BE2C (cell line): ENCODE measurements around the gene GRIA3.

ENCODE experiments used
- DNase-seq: peaks from one replicate; pipeline ENCODE4 v3.0.0-alpha.2; 2020
- H3K27me3 ChIP-seq: fragments of 250-450 bp; sonication (Bioruptor Pico); 2 replicates; pipeline ENCODE4 v1.5.1; 2020; ENCODE audit warnings: mild to moderate bottlenecking
- H3K36me3 ChIP-seq: fragments of 250-450 bp; sonication (Bioruptor Pico); 2 replicates; pipeline ENCODE4 v1.5.1; 2020; ENCODE audit warnings: mild to moderate bottlenecking
- H3K4me1 ChIP-seq: fragments of 250-450 bp; sonication (Bioruptor Pico); 2 replicates; pipeline ENCODE4 v1.5.1; 2020
- H3K4me3 ChIP-seq: 2 replicates; pipeline ENCODE4 v1.5.1; 2011; ENCODE audit warnings: low read depth, low read length
- H3K9me3 ChIP-seq: fragments of 250-450 bp; sonication (Bioruptor Pico); 2 replicates; pipeline ENCODE4 v1.5.1; 2020
- TF ChIP-seq, protein P1 (sequence below): IDR thresholded peaks from 2 replicates; pipeline ENCODE4 v1.5.1; 2012; ENCODE audit warnings: mild to moderate bottlenecking, low read depth, low read length

GRIA3 gene

DNA sequence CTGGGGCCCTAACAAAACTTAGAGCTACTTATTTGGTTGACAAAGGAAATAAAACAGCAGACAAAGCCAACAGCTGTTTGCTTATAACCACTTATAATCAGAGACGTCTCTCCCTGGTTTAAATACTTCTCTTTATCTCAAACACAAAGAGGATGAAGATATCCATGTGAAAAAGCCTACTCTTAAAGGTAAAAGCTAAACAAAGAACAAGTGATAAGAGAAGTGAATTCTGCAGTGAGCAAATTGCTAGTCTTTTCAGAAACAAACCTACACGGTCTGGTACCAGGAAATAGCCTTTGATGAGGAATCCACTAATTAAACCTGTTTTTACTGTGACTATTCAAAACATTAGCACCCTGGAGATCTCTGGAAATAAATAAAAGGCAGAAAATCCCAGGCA, 46.7 kb downstream of the GRIA3 start:
- Histone ChIP-seq H3K4me3 (no peak overlapping the region), H3K4me1 (no peaks in the 10 kb centered on the region), H3K36me3 (no peaks in the 10 kb centered on the region), H3K27me3 (no peaks in the 10 kb centered on the region), H3K9me3 (no peaks in the 10 kb centered on the region)
- TF ChIP-seq, protein P1, sequence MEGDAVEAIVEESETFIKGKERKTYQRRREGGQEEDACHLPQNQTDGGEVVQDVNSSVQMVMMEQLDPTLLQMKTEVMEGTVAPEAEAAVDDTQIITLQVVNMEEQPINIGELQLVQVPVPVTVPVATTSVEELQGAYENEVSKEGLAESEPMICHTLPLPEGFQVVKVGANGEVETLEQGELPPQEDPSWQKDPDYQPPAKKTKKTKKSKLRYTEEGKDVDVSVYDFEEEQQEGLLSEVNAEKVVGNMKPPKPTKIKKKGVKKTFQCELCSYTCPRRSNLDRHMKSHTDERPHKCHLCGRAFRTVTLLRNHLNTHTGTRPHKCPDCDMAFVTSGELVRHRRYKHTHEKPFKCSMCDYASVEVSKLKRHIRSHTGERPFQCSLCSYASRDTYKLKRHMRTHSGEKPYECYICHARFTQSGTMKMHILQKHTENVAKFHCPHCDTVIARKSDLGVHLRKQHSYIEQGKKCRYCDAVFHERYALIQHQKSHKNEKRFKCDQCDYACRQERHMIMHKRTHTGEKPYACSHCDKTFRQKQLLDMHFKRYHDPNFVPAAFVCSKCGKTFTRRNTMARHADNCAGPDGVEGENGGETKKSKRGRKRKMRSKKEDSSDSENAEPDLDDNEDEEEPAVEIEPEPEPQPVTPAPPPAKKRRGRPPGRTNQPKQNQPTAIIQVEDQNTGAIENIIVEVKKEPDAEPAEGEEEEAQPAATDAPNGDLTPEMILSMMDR = no peak
- DNase-seq = no peak

DNA sequence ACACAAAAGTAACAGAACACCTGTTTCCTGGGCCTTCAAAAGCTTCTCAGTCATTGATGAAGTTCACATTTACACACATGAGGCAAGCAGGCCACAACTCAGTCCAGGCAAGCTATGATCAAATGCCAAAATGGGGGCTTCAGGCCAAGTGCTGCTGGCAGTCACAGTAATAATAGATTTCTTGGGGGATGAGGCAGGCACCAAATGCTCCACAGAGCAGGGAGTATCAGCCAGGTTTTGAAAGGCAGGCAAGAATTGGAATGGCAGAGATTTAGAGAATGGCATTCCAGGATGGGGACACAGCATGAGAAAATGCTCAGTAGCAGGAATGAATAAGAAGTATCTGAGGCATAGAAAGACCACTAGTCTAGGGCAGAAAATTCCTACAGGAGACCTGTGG, 52.8 kb downstream of the GRIA3 start:
- DNase-seq = no peak
- Histone ChIP-seq H3K4me3 (no peak overlapping the region), H3K4me1 (no peaks in the 10 kb centered on the region), H3K27me3 (no peaks in the 10 kb centered on the region), H3K36me3 (no peaks in the 10 kb centered on the region), H3K9me3 (no peaks in the 10 kb centered on the region)
- TF ChIP-seq, protein P1 = no peak

DNA sequence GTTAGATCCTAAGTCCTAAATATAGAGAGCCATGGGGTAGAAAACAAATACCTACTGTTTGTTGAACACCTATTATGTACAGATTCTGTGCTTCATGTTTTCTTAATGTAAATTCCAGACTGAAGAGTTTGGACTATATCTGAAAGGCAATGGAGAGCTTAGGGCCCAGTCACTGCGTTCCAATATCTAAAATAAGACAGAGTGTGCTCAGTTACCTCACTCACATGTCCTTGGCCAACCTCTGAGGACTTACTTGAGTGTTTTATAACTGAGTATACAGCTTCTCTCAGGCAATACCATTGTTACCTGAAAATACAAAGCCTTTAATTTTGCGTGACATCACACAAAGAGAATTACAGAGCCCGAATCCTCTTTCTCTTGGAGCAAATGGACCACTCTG, 53.2 kb downstream of the GRIA3 start:
- H3K36me3 ChIP-seq = no peaks in the 10 kb centered on the region
- H3K27me3 ChIP-seq = no peaks in the 10 kb centered on the region
- no peak for DNase-seq
- H3K4me1 ChIP-seq = no peaks in the 10 kb centered on the region
- H3K9me3 ChIP-seq = no peaks in the 10 kb centered on the region
- TF ChIP-seq, protein P1 = no peak
- no peak overlapping the region for H3K4me3 ChIP-seq

DNA sequence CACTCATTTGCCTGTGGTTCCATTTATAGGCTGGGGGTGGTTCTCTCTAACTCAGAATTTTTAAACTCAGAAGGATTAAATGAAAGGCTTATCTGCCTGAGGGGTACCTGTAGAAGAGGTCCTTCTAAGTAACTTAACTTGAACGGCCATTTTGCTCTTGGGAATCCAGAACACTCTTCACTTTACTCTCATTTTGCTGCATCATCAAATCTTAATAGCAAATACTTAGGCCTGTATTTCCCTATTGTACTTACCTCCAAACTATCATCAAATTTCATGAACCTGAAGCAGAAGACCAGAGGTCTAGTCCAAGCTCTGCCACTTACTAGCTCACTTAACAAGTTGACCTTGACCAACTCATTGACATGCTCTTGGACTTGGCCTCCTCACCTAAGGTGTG, 70.4 kb downstream of the GRIA3 start:
- Histone ChIP-seq H3K4me1 (no peaks in the 10 kb centered on the region), H3K27me3 (no peaks in the 10 kb centered on the region), H3K9me3 (no peaks in the 10 kb centered on the region), H3K4me3 (no peak overlapping the region), H3K36me3 (no peaks in the 10 kb centered on the region)
- DNase-seq = no peak
- TF ChIP-seq, protein P1 = no peak

DNA sequence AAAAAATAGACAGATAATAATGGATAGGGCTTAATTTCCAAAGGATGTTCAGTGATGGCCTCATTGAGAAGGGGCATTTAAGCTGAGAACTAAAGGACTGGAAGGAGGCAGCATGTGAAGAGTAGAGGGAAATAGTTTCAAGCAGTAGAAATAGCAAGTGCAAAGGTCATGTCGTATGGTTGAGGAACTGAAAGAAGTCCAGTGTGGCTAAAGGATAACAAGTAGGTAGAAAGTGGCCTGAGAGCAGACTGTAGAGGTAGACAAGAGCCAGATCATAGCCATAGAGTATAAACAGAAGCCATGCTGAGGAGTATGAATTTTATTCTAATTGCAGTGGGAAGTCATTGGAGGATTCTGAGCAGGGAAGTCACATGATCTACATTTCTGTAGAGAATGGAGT, 72.3 kb downstream of the GRIA3 start:
- Histone ChIP-seq H3K4me1 (no peaks in the 10 kb centered on the region), H3K27me3 (no peaks in the 10 kb centered on the region), H3K36me3 (no peaks in the 10 kb centered on the region), H3K9me3 (no peaks in the 10 kb centered on the region), H3K4me3 (no peak overlapping the region)
- TF ChIP-seq, protein P1 = no peak
- DNase-seq = no peak

DNA sequence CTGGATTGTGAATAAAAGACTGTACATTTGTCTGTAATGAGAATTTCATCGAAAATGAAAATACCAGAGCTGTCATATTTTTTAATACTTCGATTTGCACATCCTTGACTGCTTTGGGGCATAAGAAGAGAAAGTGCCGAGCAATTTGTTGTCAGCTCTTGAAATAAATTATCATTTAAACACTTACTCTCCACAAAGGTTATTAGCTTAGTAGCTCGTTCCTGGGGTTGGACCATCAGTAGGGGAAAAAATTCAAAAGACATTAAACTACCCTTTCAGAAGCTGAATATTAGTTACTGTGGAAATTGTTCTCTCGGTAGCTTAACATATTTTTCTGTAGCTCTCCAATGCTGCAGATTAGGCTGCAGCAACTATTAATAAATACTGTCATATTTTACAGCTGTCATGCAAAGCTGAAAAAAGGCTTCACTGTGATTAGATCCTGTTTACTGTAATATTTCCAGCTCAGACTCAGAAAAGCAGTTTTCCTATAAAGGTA, 76.9 kb downstream of the GRIA3 start:
- DNase-seq = no peak
- no peaks in the 10 kb centered on the region for H3K4me1 ChIP-seq
- H3K9me3 ChIP-seq = no peaks in the 10 kb centered on the region
- H3K27me3 ChIP-seq = no peaks in the 10 kb centered on the region
- no peak overlapping the region for H3K4me3 ChIP-seq
- H3K36me3 ChIP-seq = no peaks in the 10 kb centered on the region
- TF ChIP-seq, protein P1 = no peak
